Brain pericyte (primary cell): Measurements from ENCODE around the gene RNF144B.
"Not testable (repeated sequence)": the region's sequence is repeated elsewhere in the genome, so short reads cannot be mapped to it uniquely, and the experiment has no call there.

ENCODE experiments used
- DNase-seq: peaks from one replicate; pipeline ENCODE4 v3.0.0-alpha.2; 2012; ENCODE audit warnings: low read depth, low spot score

The RNF144B gene

DNA sequence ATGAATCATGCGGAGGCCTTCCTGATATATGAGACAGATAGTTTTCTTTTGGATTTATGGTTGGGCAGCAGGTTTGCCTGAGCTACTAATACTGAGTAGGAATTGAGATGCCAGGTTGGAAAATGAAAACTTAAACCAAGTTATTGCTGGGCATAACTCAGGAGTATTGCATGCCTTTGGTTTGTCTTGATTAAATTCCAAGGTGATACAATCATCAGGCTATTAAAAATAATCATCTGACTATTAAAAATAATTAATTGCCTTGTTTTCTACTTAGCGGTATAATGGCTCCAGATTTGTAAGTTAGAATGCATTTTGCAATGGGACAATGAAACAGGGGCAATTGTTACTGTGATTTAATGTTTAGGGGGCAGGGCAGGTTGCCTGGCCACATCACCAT lies 15.5 kb upstream of the RNF144B start:
- no peak for DNase-seq

DNA sequence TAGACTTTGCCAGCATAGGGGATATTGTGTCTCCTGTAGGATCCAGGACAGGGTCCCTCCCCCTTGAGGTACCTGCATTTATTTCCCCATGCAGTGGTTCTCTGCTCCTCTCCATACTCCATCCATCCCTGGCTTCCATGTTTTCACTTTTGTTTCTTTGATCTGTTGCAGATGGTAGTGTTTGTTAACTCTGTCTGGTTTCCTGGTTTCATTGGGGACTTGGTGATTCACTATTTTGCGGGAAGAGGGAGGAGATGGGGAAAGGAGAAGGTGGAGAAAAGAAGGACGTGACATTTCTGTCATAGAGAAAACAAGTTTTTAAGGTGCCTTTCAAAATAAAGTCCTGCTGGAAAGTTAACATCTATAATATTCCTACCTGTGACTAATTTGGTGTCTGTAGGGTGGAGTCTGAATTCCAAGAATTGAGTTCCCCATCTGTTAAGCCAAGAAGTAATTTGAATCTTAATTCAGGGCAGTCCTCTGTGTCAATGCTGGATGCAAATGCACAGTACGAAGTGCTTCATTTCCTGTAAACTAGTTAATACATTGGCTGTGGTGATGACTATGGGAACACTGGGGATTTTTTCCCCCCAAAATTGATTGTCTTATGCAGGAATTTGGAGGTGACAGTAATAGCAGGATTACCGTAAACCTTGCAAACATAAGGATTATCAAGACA lies 6.9 kb upstream of the RNF144B start:
- no peak for DNase-seq

DNA sequence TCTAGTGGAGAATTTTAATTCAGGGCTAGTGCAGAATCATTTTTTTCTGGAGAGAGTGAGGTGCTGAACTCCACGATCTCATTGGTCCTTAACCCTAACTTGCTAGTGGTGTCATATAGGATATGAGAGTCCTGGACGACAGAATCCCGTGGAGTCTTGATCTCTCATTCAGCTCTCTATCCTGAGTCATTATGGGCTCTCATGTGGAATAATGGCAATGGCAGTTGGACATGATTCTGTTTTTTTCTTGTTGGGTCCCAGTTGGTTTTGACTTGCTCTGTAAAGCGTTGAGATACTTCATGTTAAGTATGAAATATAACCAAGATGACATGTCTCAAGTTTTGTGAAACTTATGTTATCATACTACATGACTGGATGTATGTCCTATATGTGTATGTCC lies 6.3 kb upstream of the RNF144B start:
- DNase-seq: no peak

DNA sequence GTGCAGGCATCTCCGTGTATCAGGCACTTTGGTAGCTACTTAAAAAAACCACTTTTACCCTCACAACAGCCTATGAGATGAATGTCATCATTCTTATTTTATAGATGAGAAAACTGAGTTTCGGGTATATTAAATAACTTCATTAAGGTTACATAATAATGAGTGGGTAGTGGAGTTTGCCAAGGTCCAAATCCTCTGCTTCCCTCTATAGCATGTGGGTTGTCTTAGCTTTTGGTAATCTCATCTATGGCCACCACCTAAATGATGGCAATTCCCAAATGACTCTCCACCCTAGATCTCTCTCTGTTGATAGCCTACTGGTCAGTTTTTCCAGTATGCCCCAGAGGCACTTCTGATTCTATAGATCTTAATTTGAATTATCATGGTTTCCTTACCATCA lies 3.7 kb upstream of the RNF144B start:
- no peak for DNase-seq

DNA sequence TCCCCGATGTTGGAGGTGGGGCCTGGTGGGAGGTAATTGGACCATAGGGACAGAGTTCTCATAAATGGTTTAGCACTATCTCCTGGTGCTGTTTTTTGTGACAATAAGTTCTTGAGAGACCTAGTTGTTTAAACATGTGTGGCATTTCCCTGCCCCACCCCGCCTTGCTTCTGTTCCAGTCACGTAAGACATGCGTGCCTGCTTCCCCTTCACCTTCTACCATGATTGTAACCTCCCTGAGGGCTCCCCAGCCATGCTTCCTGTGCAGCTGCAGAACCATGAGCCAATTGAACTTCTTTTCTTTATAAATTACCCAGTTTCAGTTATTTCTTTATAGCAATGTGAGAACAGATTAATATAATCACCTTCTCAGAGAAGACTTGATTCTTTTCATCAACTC lies 2.5 kb upstream of the RNF144B start:
- DNase-seq: no peak

DNA sequence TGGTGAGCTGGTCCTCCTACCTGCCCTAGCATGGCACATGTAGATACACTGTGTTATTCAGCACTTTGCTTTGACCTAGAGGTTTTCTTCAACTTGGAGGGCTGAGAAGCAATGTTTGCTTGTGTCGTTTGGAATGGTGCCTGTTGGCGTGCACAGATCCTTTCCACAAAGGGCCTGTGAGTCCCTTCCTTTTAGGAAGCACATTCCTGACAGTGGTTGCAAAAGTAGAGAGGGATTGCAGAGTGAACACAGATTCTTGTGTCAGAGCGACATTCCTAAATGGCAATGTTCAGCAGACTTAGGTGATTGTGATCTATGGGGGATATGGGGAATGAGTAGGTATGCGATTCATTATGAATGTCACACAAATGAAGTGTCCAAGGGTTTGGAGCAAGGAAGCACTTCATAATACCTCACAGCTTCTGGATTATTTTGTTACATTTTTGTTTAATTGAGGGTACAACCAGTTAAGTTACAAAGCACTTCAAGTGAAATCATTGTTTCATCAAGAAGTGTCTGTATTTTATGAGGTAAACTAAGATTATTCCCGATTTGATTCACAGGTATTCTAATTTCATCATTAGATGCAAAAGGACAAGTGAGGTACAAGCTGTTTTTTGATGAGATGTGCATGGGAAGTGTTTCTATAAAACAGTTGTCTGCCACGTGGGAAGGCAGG lies 713 bp upstream of the RNF144B start:
- DNase-seq: no peak

DNA sequence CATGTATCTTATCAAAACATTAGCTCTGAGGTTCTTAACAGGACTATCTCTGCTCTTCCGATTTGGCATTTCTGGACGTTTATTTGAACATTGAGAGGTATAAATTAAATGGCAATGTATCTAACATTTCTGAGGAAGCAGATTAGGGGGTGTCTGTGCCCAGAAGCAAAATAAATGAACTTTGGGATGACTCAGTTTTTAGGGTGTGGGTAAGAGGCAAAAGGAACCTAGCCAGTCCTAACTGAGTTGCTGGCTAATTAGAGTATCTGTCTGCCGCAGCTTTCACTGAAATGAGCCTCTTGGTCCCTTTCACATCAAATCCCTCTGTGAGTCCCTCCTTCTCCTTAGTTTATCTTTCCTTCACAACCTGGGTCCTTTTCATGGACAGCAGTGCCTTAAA lies 1.1 kb downstream of the RNF144B start:
- no peak for DNase-seq

DNA sequence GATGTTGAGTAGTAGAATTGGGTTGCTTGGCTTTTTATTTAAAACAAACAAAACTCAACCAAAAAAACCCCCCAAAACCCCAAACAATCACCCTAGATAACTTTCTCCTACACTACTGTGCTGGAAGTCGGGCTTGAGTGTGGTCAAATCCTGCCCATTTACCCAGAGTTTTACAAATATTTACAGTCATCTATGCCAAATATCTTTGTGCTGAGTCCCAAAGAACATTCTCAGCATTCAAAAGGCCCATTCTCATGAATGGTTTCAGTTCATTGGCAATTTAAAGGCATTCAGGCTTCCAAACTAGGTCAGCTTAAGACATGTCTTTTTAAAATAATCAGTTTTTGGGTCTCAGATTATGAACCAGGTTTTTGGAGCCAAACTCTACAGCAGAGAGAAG lies 1.8 kb downstream of the RNF144B start:
- DNase-seq: no peak

DNA sequence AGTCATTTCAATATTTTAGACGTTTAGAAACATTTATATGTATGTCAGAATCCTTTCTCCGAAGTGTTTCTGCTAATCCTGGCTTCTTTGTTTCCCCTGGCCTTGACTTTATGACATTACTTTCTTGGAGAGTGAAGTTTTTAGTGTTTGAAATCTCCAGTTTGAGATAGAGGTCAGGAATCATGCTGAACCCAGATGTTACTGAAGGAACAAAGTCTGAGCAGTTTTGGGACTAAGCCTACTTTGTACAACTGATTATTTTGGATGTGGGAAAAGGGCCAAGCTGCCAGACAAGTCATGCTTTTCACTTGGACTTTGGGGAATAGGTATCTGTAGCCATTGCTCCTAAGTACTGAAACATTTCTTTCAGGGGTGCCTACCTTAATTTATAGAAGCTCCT lies 2.3 kb downstream of the RNF144B start:
- DNase-seq: no peak

DNA sequence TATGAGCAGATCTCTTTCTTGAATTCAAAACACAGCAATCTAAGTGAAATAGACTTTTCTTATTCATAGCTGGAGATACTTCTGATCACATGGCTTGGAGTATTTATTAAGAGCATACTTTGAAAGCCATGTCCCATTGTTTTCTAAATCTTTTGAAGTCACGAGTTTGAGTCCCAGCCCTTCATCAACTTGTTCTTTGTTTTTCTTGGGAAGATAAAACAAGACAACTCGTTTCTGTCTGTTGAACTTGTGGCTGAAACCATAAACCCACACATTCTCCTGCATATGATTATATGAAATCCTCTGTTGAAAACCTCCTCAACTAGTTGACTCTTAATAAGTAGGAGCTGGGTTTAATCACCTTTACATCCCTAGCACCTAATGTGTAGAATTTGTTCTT lies 3.3 kb downstream of the RNF144B start:
- no peak for DNase-seq

DNA sequence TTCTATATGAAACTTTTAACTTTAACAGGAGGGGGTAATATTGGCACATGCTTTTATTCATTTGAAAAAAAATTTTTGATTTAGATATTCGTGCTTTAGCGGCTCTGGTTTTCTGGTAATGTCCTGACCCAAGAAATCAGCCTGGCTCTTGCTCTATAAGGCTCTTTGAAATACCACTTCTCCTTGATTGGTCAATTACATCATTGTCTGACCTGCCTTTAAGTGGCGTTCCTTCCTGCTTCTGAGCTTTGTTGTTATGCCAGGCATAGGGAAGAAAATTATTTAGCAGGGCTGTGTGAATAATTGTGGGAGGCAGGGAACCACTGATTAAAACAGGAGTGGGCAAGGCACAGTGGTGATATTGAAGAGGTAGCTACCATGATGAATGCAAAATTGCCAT lies 3.9 kb downstream of the RNF144B start:
- DNase-seq: no peak

DNA sequence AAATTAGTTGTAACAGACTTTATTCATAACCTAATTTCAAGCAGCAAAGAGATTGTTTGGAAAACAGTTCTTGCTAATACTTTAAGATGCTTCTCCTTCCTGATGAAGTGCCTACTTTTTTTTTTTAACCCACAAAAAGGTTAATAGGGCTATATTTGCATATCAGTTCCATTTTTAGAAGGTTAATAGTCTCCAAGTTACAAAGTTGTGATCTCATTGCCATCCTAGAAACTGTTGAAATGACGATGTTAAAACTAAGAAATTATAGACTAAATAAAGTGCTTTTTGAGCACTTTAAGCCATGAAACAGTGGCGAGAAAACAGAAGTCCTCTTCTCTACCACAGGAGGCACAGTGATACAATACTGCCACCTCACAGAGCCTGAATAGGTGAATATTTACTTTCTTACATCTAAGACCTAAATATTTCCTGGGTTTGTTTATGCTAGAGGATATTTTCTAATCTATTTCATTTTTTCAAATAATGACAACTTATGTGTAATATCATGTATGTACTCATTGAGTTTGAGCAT lies 5.3 kb downstream of the RNF144B start:
- no peak for DNase-seq

DNA sequence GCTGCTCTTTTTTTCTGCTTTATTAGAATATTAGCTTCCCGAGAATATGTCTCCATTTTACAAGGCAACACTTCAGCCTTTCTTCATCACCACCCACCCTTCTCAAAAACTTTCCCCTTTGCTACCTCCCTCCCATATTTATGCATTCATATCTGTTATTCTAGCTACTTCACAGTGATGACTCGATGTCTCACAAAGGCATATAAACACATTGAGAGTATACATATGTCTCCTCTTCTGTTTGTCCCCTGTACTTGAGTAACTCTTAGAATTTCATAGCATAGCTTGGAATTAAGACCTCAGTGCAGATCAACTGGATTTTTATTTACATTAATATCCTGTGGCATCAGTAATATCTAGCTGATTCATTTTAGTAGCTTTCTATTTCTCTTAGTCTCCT lies 6.5 kb downstream of the RNF144B start:
- DNase-seq: no peak

DNA sequence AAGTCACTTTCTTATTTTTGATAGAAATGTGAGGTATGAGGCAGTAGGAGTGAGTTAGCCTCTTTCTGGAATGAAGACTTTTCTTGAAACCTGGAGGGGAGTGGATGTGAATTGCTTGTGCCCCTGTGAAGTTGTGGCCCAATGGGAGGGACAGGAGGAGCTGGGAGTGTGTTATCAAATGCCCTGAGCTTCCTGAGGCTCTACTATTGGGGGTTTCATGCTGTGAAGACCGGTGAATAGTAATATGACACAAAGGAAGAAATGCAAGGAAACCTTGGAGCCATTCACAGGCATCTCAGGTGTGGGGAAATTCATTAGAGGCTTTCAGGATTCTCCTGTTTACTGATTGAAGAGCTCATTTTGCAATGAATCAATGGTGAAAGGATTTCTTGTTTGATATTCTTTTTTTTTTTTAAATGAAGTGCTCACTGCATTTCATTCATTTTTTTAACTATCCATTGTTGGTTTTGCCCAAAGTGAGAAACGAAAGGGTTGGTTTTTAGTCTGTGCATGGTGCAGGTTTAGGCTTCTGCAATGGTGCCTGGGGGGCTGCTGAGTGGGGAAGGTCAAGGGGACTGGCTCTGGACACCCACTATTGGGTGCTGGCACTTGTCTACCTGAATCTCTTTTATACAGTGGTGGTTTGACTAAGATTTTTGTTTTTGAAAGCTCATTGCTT lies 8.2 kb downstream of the RNF144B start:
- no peak for DNase-seq

DNA sequence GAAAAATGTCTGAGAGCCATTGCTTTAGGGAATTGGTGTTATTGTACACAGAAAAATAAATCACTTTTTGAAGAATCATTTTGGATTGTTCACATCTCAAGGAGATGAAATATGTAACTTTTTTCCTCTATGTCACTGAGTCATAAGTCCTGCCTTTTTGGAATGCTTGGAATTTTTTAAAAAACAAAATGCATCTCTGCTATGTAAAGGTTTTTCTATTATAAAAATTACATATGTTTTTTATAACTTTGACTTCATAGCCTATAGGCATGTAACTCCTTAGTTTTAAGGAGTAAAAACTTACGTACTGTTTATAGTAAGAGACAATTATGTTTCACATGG lies 8.7 kb downstream of the RNF144B start:
- no peak for DNase-seq

DNA sequence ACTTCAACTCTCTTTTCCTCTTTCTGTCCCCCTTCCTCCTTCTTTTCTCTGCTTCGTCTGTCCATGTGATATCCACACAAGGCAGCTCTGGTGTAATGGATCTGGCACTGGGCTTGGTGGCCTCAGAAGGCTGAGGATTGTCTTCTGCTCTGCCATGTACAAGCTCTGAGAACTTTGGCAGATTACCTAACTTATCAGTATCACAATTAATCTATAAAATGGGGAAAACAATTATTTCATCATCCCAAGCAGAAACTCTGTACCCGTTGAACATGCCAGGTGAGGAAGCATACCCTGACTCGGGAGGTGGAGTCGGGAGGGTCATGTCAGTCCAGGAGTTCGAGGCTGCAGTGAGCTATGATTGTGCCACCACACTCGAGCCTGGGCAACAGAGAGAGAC lies 10.6 kb downstream of the RNF144B start:
- no peak for DNase-seq

DNA sequence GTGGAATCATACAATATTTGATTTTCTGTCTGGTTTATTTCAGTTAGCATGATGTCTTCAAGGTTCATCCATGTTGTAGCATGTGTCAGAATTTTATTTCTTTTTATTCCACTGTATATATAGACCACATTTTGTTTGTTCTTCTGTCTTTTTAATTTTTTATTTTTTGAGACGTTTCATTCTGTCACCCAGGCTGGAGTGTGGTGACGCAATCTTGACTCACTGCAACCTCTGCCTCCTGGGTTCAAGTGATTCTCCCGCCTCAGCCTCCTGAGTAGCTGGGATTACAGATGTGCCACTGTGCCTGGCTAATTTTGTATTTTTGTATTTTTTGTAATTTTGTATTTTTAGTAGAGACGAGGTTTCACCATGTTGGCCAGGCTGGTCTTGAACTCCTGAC lies 11.1 kb downstream of the RNF144B start:
- not testable (repeated sequence) for DNase-seq

DNA sequence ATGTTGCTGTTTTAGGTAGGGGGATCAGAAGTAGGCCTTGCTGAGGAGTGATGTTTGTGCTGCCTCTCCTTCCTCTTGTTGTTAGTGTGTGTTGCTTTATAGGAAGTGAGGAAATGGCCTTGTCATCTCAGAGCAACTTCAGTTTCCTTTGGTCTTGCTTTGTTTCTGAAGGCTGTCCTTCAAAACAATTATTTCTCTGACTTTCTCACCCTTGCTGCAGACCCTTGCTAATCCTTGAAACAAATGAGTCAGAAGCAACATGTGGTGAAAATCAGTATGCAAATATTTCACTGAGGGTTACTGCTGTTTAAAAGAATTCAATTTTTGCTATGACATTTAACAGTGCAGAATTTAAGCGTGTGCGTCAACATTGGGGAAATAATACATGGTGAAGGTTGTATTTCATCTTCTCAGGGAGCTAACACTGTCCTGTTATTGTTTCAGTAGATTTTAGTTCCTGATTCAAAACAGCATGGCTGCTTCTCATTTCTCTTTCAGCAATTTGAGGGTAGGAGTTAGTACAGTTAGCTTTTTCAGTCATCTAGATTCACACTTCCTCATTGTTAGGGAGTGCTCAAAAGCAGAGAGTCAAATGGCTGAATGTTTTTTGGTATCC lies 13.8 kb downstream of the RNF144B start:
- no peak for DNase-seq

DNA sequence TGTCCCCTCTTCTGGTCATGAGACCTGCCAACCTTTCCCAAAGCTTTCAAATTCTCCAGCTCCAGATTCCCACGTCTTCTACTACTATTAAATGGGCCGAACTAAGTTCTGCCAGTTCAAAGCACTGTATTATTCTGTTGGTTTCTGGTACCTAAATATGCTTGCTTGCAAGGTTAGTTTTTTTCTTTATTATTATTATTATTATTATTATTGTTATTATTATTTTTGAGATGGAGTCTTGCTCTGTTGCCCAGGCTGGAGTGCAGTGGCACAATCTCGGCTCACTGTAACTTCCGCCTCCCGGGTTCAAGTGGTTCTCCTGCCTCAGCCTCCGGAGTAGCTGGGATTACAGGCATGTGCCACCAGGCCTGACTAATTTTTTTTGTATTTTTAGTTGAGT lies 17.8 kb downstream of the RNF144B start:
- not testable (repeated sequence) for DNase-seq

DNA sequence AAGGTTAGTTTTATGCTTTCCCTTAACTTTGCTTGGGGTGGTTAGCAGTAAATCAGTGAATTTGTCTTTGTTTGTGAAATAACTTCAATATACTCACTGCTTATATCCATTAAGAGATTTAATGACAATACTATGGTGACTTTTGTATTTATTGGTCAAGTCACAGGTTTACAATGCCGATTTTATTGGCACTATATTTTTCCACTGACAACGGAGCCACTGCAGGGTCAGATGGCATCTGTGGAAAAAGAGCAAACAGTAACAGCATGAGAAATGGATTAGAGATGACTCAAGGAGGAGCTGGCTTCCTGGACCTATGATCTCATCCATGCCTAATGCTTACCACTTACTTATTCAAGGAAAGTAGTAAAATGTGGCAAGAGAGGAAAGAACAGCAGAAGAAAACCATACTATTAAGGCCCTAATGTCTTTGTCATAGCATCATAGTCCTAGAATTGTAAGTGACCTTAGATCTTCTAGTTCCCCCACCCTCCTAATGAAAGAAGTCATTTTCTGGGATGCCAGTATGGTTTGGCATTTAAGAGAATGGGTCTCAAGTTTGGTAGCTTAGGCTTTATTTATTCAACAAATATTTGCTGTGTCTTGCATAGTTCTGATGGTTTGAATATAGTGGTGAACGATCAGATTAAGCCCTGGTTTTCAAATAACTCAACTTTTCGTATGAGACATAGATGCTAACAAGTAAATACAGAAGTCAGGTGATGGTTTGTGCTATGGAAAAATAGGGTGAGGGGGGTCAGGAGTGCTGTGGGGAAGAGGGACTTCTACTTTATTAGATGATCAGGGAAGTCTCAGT lies 18.5 kb downstream of the RNF144B start:
- DNase-seq: peak; percentile 64

DNA sequence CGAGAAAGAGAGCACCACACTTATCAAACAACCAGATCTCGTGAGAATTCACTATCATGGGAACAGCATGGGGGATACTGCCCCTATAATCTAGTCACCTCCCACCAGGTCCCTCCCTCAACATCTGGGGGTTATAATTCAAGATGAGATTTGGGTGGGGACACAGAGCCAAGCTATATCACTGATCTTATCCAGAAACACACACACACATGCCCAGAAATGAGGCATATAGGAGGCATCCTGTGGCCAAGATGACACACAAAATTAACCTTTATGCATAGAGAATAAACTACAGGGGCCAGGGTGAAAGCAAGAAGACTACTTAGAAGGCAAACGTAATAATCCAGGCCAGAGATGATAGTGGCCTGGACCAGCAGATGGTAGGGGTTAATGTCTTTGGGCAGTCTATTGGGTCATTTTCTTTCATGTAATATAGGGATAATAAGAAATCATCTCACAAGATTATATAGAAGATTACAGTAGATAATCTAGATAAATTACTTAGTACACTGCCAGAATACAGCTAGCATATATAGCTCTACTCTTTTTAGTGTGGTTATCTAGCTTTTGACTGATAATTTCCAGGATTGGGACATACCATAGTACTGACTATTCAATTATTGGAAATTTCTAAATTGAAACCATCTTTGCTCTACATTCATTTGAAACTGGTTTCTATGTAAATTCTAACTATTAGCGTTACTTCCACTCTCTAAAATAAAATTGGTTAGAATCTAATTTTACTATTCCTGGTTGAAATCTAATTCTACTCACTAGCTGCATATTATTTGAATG lies 20.0 kb downstream of the RNF144B start:
- DNase-seq: no peak
